NCI-H446 treated with DMSO at 0.1 percent for 48 hours (cell line): ENCODE measurements around the gene CD2.

Source experiments
- DNase-seq: peaks from one replicate; lab custom pipeline; 2025; lab: John Stamatoyannopoulos, UW

Gene CD2

DNA sequence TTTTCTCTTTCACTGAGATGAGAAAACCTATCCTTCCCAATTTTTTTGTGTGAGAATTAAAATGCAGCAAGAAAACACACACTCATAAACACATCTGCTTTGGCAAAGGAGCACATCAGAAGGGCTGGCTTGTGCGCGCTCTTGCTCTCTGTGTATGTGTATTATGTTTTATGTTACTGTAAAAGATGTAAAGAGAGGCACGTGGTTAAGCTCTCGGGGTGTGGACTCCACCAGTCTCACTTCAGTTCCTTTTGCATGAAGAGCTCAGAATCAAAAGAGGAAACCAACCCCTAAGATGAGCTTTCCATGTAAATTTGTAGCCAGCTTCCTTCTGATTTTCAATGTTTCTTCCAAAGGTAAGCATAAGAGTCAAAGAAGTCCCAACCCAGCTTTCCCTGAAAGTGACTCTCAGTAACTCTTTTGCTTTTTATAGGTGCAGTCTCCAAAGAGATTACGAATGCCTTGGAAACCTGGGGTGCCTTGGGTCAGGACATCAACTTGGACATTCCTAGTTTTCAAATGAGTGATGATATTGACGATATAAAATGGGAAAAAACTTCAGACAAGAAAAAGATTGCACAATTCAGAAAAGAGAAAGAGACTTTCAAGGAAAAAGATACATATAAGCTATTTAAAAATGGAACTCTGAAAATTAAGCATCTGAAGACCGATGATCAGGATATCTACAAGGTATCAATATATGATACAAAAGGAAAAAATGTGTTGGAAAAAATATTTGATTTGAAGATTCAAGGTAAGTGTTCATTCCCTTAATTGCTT, at the start of gene CD2:
Gene CD2, plus strand, starts transcription at position 233 of the 780 bp plus-strand sequence. Its CDS starts 63 bp downstream, at position 296.
- no peak for DNase-seq

DNA sequence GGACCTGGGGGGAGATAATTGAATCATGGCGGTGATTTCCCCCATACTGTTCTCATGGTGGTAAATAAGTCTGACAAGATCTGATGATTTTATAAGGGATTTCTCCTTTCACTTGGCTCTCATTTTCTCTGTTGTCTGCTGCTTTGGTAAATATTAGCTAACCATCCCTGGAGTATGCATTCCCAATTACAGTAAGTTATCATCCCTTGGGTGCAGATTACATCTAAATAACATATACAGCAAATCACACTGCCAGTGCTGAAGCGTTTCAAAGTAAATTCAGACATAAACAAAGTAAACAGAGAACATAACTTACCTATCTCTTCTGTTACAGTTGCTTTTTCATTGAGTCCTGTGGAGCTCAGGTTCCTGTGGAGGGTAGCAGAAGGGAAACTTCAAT, 48.1 kb upstream of the CD2 start:
- no peak for DNase-seq

GRCh38 chr1:116706841-116707240, 47.4 kb upstream of the CD2 start:
- DNase-seq: no peak

DNA sequence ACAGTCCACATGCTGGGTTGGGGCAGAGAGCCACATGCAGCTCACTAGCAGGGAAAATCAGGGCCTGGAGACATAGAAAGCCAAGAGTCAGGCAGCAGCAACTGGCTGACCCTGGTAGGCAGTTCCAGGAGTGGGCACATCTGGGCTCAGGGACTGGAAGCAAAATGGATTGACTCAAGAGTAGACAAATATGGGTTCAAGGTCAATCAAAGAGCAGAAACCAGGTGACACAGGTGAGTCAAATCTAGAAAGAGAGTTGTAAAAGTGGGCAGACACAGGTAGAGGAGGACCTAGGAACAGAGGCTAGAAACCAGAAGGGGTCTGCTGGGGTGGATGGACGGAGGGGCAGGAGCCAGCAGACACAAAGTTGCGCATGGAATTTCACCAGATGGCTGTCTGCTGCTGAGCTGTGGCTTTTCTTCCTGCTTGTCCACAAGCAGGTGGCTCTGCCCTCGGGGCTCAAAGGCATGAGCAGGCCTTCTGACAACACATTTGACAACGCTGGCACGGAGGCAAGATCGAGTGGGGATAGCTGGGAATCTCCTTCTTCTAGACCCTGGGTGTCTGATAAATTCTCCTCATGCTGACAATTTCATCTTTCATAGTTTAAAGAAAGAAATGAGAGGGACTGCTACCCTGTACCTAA, 45.9 kb upstream of the CD2 start:
- no peak for DNase-seq

- DNase-seq: no peak
Measured at GRCh38 chr1:116709666-116710167, 44.5 kb upstream of the CD2 start.

DNA sequence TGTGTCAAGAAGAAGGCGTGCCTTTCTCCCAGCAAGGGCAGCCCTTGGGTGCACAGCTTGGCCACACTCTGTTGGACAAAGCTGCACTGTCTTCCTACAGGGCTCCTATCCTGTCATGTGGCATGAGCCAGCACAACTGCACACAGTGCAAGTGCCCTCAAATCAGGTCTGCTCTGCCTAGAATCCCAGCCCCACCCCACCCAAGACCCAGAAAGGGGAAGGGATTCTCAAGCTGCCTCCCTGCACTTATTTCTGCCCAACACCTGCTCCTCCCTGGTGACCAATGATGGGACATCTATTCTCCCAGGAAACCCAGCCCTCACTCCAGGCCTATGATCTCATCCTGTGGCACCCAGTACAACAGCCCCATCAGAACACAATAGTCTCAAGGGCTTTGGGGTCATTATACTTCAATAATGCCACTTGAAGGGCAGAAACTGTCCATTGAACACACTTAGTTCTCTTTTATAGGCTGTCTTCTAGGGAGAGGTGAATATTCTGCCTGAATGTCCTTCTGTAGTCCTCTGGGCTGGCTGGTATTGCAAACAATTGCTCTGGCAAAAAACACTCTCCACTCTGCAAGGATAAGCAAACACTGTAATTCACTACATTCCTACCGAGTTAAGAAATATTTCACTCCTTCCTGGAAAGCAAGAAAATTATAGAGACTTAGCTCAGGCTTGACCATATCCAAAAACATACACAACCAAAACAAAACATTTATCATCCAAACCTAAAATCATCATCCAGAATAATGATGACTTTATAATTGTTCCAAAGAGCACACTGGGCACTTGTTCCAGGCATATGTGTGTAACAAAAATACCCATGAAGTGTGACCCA, 43.6 kb upstream of the CD2 start:
- no peak for DNase-seq

DNA sequence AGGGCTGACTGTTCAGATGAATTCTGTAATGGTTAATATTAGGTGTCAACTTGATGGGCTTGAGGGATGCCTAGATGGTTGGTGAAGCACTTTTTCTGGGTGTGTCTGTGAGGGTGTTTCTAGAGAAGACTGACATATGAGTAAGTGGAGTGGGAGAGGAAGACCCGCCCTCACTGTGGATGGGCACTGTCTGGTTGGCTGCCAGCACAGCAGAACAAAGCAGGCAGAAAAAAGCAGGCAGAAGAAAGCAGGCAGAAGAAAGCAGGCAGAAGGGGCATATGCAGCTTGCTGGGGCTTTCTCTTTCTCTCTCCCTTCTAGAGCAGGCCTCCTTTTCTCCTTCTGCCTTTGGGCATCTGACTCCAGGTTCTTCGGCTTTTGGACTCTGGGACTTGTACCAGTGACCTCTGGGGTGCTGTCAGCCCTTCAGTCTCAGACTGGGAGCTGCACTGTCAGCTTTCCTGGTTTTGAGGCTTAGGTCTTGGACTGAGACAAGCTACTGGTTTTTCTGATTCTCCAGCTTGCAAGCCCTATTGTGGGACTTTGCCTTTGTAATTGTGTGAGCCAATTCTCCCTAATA, 42.9 kb upstream of the CD2 start:
- peak; percentile 45 for DNase-seq

DNA sequence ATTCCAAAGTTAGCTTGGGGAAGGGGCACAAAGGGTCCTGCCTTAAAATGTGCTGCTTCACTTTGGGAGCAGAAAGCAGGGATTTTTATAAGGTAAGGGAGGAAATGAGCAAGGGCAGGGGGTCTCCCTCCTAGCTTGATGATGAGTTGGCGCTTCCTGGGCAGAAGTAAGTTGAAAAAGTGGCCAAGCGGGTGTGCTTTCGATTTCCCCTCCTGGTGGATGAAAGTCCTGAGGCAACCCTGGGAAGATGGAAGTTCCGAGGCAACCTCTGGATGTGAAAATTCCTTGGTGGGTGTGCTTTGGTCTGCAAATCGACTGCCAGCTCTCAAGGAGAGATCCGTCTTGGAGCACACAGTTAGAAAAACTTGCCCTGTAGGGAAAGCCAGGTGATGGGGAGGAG, 41.7 kb upstream of the CD2 start:
- DNase-seq: no peak

GRCh38 chr1:116713474-116713873, 40.8 kb upstream of the CD2 start:
- DNase-seq: no peak

GRCh38 chr1:116716391-116716790, 37.8 kb upstream of the CD2 start:
- DNase-seq: no peak

DNA sequence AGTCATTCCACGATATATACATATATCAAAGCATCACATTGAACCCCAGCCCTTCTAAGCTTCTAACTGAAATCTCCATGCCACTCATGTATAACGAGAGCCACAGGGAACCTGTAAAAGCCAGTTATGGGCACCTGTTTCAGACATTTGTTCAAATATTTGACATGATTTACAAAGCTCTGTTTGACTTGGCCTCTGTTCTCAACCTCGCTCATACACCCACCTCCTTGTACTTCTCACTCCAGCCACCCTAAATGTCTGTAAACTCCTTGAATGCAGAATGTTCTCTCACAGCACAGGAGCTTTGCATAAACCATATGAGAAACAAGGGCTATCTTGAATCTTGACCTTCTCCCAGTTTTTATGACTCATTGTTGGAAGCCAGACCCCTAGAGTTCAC, 36.9 kb upstream of the CD2 start:
- DNase-seq: no peak

- no peak for DNase-seq
Measured at GRCh38 chr1:116720364-116721038, 33.7 kb upstream of the CD2 start.

GRCh38 chr1:116721039-116721405, 33.2 kb upstream of the CD2 start:
- DNase-seq: no peak

GRCh38 chr1:116721451-116722007, 32.7 kb upstream of the CD2 start:
- DNase-seq: no peak

GRCh38 chr1:116722016-116722838, 32.0 kb upstream of the CD2 start:
- DNase-seq: no peak

- peak; percentile 48 for DNase-seq
Measured at GRCh38 chr1:116724765-116725375, 29.4 kb upstream of the CD2 start.

GRCh38 chr1:116725798-116726197, 28.4 kb upstream of the CD2 start:
- no peak for DNase-seq

DNA sequence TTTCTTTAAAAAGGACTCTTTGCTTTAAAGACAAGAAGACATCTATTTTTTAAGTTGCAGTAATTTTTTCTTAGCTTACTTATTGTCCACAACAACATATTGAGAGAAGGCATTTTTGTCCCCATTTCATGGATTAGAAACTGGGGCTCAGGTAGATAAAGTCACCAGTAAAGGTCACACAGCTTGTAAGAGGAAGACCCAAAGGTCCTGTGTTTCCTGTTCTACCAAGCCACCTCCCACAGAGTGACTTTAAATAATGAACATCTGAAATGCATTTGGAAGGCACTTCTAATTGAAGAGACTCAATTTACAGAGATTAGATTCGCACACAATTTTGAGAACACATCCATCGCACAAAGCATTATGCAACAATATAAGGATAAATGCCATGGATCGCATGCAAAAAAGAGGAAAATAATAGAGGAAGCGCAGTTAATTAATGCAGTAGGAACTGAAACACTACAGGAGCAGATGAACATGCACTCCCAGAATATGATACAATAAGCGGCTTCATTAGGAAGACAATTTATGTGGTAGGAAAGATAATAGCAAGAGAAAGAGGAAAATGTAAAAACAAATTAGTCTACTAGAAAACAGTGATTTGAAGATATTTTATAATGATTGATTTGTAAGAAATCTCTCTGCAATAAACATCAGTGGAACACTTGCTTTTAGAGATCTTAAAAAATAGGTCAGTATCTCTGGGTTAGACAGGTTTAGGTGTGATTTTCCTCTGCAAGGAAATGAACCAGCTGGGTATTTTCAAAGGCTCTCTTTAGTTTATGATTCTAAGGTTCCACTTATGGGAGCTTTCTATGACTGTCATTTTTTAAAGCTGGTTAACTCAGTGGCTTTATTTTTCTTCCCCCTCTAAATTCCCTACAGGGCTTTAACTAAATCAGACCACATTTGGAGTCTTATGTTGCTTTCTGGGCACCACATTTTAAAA, 27.1 kb upstream of the CD2 start:
- no peak for DNase-seq

- no peak for DNase-seq
Measured at GRCh38 chr1:116731439-116731838, 22.8 kb upstream of the CD2 start.
